GM12878 (cell line): ENCODE measurements around the gene BLOC1S3.

Experiments used
- CTCF ChIP-seq, 3 experiments: IDR thresholded peaks in 2 of 3; conservative IDR thresholded peaks in 1 of 3; 2 replicates each; pipeline ENCODE4 v1.5.1; 2011; ENCODE audit warnings: low read depth in 3 of 3, low read length in 3 of 3, mild to moderate bottlenecking in 3 of 3, control low read depth in 2 of 3, moderate library complexity in 2 of 3, inconsistent platforms in 1 of 3, mixed read lengths in 1 of 3; ENCODE audit not compliant: control insufficient read depth in 2 of 3, insufficient read depth in 1 of 3; ENCODE audit errors: extremely low read depth in 1 of 3
- GABPA ChIP-seq: IDR thresholded peaks from 2 replicates; pipeline ENCODE4 v1.6.1; 2014; ENCODE audit warnings: antibody characterized with exemption, low read depth, mild to moderate bottlenecking, inconsistent platforms
- MAX ChIP-seq: IDR thresholded peaks from 2 replicates; pipeline ENCODE4 v1.6.1; 2012; ENCODE audit warnings: low read depth, low read length, improper control_type of control experiment
- NR2C2 ChIP-seq: IDR thresholded peaks from 2 replicates; pipeline ENCODE4 v1.6.1; 2011; ENCODE audit warnings: borderline replicate concordance, low read depth; ENCODE audit not compliant: control insufficient read depth, insufficient read length
- POLR2A ChIP-seq: IDR thresholded peaks from 2 replicates; pipeline ENCODE4 v1.6.1; 2011; ENCODE audit warnings: low read depth, mild to moderate bottlenecking, low read length
- SIN3A ChIP-seq: IDR thresholded peaks from 2 replicates; pipeline ENCODE4 v1.6.1; 2012; ENCODE audit warnings: low read depth, low read length, improper control_type of control experiment
- SP1 ChIP-seq: IDR thresholded peaks from one replicate; pipeline ENCODE4 v1.6.1; 2011; ENCODE audit warnings: low read depth, low read length

GRCh38 chr19:45138303-45138751, 40.3 kb upstream of the BLOC1S3 start:
- TF ChIP-seq CTCF (IDR thresholded peaks at IDR 0.05 in 2 of 3, conservative IDR thresholded peaks at IDR 0.05 in 1 of 3; ENCODE audit: control insufficient read depth in 2 of 3, extremely low read depth in 1 of 3, insufficient read depth in 1 of 3, low read depth in 3 of 3, low read length in 3 of 3) = no peak
- no peak for TF ChIP-seq SIN3A
- no peak for TF ChIP-seq GABPA
- TF ChIP-seq MAX = no peak
- TF ChIP-seq POLR2A = no peak
- no peak for TF ChIP-seq SP1
- no peak for TF ChIP-seq NR2C2
